Peyer's patch (tissue), 4 donors: ENCODE measurements around the gene RXRA. TPM values are rescaled to one million over a fixed set of nuclear protein-coding genes. Genes with fewer than 3 reads are reported as not detected.

Experiments
- DNase-seq, 3 donors: peaks; one replicate each; pipeline ENCODE4 v3.0.0-alpha.2; 2017 to 2019
- H3K27ac ChIP-seq, 4 donors: fragments of 200-600 bp; sonication (generic); one replicate each; pipeline ENCODE4 v1.5.1; 2016 to 2019
- H3K27me3 ChIP-seq, 2 donors: fragments of 200-600 bp; sonication (generic); one replicate each; pipeline ENCODE4 v1.5.1; 2019
- H3K36me3 ChIP-seq, 3 donors: fragments of 200-600 bp; sonication (generic); one replicate each; pipeline ENCODE4 v1.5.1; 2016 to 2019
- H3K4me1 ChIP-seq, 4 donors: fragments of 200-600 bp; sonication (generic); one replicate each; pipeline ENCODE4 v1.5.1; 2016 to 2019
- H3K4me3 ChIP-seq, 4 donors: fragments of 200-600 bp; sonication (generic); 1 replicate in 3 of 4; 2 replicates in 1 of 4; pipeline ENCODE4 v1.5.1; 2016 to 2019; ENCODE audit warnings: mild to moderate bottlenecking in 1 of 4
- H3K9me3 ChIP-seq, 4 donors: fragments of 200-600 bp; sonication (generic); one replicate each; pipeline ENCODE4 v1.5.1; 2016 to 2019; ENCODE audit warnings: mild to moderate bottlenecking in 1 of 4
- POLR2A ChIP-seq, 2 donors: fragments of 450-650 bp; IDR thresholded peaks; one replicate each; pipeline ENCODE4 v1.5.1; 2017; ENCODE audit warnings: antibody characterized with exemption in 2 of 2, mild to moderate bottlenecking in 2 of 2, moderate library complexity in 2 of 2
- total RNA-seq, 4 donors: library from RNA; depleted of rRNA; stranded (reverse); fragments of >200 nt; gene quantifications; one replicate each; pipeline ENCODE4 v1.1.0, GENCODE V29; 2016
- TF ChIP-seq, protein P1 (sequence below), 6 experiments: fragments of 450-650 bp in 4 of 6; fragments of 200-600 bp in 2 of 6; sonication (generic) in 1 of 6; IDR thresholded peaks; one replicate each; pipeline ENCODE4 v1.5.1; 2017 to 2019; ENCODE audit warnings: antibody characterized with exemption in 6 of 6, mild to moderate bottlenecking in 3 of 6, moderate library complexity in 1 of 6

The RXRA gene
- total RNA-seq, 4 donors from 2014 or later, result 54.5 to 83.6 (median 65.4) TPM

DNA sequence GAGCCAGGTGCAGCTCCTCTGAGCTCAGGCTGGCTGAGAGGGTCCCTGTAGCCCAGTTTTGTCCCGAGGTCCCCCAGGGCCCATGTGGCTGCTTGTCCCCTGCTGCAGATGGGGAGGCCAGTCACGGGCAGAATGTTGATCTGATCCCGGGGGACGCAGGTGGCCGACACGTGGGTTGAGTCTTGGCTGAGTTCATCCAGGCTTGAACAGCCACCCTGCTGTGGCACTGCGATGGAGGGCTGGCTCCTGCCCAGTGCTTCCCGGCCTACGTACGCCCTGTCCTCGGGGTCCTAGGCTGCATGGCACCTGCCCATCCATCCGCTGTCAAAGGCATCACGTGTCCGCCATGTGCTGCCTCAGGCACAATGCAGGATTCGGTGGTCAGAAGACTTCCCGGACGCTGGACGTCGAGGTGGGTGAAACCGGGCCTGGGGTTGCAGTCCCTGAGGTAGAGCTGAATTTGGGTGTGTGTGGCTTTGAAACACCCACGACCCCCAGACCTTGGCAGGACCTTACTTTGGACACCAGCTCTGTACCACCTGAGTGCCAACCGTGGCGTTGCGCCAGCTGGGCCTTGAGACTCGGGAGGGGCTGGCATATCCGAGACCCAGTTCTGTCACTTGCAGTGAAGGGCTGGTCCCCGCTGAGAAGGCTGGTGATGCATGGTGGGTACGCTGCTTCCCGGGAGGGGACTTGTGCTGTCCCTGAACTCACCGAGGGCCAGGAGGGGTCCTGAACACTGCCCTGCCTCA is 22.3 kb downstream of the RXRA start:
- Histone ChIP-seq H3K27me3 (no peaks in the 10 kb centered on the region), H3K4me3 (no peak overlapping the region), H3K36me3 (no peaks in the 10 kb centered on the region), H3K9me3 (no peaks in the 10 kb centered on the region), H3K27ac (no peak overlapping the region), H3K4me1 (peaks cover 0 to 95% (median 0%) of the 10 kb centered on the region in 4 donors)
- no peak for DNase-seq
- TF ChIP-seq, protein P1, sequence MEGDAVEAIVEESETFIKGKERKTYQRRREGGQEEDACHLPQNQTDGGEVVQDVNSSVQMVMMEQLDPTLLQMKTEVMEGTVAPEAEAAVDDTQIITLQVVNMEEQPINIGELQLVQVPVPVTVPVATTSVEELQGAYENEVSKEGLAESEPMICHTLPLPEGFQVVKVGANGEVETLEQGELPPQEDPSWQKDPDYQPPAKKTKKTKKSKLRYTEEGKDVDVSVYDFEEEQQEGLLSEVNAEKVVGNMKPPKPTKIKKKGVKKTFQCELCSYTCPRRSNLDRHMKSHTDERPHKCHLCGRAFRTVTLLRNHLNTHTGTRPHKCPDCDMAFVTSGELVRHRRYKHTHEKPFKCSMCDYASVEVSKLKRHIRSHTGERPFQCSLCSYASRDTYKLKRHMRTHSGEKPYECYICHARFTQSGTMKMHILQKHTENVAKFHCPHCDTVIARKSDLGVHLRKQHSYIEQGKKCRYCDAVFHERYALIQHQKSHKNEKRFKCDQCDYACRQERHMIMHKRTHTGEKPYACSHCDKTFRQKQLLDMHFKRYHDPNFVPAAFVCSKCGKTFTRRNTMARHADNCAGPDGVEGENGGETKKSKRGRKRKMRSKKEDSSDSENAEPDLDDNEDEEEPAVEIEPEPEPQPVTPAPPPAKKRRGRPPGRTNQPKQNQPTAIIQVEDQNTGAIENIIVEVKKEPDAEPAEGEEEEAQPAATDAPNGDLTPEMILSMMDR (IDR thresholded peaks at IDR 0.05), result no peak
- TF ChIP-seq POLR2A (IDR thresholded peaks at IDR 0.05), result no peak

DNA sequence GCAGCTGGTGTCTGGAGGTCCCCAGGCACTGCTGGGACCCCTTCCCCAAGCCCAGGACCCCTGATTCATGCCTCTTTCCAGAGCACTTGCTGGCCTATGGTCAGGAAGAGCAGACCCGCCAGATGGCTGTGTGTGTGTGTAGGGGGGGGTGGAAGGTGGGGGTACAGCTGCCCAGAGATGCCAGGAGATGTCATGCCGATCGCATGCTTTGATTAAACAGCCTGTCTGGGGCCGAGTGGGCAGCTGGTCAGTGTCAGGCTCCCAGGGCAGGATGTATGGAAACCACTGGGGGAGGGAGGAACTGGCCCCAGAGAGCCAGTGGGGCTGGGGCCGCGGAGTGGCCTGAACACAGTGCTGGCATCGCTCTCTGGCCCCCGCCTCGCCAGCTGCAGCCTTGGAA is 23.7 kb downstream of the RXRA start:
- Histone ChIP-seq H3K36me3 (no peaks in the 10 kb centered on the region), H3K9me3 (no peaks in the 10 kb centered on the region), H3K27me3 (no peaks in the 10 kb centered on the region), H3K4me3 (no peak overlapping the region), H3K4me1 (peaks cover 0 to 95% (median 0%) of the 10 kb centered on the region in 4 donors), H3K27ac (no peak overlapping the region)
- TF ChIP-seq, protein P1 (IDR thresholded peaks at IDR 0.05), result no peak
- TF ChIP-seq POLR2A (IDR thresholded peaks at IDR 0.05), result no peak
- no peak for DNase-seq

DNA sequence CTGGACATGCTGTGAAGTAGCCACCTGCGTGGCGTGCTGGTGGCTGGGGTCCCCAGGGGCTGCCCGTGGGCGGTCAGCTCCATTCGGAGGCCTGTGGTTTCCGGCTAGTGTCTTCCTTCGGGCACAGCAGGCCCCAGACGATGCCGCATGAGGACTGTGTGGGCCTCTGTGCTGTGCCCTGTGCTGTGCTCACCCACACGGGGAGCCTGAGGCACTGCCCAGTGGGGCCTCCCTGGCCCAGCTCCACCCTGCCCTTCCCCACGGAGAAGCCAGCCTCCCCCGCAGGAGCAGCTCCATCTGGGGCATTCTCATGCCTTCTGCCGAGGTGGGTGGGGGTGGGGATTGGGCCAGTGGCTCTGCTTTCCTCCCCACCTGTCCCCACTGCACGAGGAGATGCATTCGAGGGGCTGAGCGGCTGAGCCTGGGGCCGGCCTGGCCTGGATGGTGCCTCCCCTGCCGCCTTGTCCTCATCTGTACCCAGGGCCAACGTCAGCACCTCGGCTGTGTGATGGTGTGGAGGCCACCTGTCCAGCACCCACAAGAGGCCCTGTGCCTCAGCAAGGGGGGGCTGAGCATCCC is 24.2 kb downstream of the RXRA start:
- H3K27ac ChIP-seq, result no peak overlapping the region
- no peaks in the 10 kb centered on the region for H3K9me3 ChIP-seq
- peaks cover 0 to 95% (median 1%) of the 10 kb centered on the region in 4 donors for H3K4me1 ChIP-seq
- H3K36me3 ChIP-seq, result no peaks in the 10 kb centered on the region
- no peak for TF ChIP-seq POLR2A (IDR thresholded peaks at IDR 0.05)
- TF ChIP-seq, protein P1 (IDR thresholded peaks at IDR 0.05), result no peak
- no peak overlapping the region for H3K4me3 ChIP-seq
- no peaks in the 10 kb centered on the region for H3K27me3 ChIP-seq
- no peak for DNase-seq

DNA sequence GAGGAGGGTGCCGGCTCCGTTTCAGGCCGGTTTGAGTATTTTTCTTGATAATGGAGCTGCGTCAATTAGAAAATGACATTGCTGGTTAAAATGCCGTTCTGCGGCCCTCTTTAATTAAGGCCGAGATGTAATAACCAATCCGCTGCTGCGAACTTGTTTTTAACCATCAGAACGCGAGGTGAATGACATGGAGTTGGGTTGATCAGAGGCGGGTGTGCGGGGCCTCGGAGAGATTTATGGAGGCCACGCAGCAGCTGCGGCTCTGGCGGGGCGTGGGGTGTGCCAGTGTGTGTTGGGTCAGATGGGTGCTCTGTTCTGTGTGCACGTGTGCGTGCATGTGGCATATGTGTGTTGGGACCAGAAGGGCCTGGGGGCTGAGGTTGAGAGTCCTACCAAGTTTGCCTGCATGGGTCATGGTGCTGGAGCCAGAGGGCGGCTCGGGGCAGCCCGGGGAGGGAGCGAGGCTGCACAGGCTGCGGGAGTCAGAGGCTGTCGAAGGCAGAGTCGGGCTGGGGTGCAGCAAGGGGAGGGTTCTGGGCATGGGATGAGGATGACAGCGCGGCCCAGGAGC is 25.4 kb downstream of the RXRA start:
- no peaks in the 10 kb centered on the region for H3K9me3 ChIP-seq
- H3K36me3 ChIP-seq, result no peaks in the 10 kb centered on the region
- H3K4me3 ChIP-seq, result no peak overlapping the region
- no peaks in the 10 kb centered on the region for H3K27me3 ChIP-seq
- DNase-seq, result no peak
- TF ChIP-seq, protein P1 (IDR thresholded peaks at IDR 0.05), result no peak
- TF ChIP-seq POLR2A (IDR thresholded peaks at IDR 0.05), result no peak
- H3K4me1 ChIP-seq, result peaks cover 0 to 95% (median 4%) of the 10 kb centered on the region in 4 donors
- no peak overlapping the region for H3K27ac ChIP-seq

DNA sequence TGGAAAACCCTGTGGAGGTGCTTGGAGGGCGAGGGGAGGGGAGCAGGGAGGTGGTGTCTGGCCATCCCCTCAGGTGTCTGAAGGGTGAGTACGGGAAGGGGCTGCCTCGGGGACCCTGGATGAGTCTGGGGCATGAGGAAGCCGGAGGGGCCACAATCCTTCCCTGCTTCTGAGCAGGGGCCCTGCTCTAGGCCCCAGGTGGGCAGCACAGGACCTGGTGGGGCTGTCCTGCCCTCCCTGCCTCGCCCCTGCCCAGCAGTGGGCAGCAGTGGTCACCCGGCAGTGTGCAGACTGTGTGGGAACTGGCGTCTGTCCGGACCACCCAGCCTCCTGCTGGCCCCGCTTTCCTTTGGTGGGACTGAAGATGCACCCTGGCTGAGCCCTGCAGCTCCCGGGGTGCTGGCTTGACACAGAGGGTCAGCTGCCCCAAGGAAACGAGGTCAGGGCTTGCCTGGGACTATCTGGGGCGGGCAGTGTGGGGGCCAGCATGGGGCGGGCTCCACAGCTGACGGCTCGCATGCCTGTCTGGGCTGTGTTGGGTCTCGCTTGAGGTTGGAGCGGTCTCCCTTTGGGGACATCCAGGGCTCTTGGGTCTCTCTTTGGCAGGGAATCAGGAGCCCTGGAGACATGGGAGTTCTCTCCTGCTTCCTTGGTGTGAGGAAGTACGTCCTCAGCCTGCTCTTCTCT is 26.1 kb downstream of the RXRA start:
- DNase-seq, result no peak
- no peak for TF ChIP-seq POLR2A (IDR thresholded peaks at IDR 0.05)
- TF ChIP-seq, protein P1 (IDR thresholded peaks at IDR 0.05), result no peak
- Histone ChIP-seq H3K4me1 (peaks cover 0 to 95% (median 4%) of the 10 kb centered on the region in 4 donors), H3K36me3 (no peaks in the 10 kb centered on the region), H3K4me3 (no peak overlapping the region), H3K27me3 (no peaks in the 10 kb centered on the region), H3K9me3 (no peaks in the 10 kb centered on the region), H3K27ac (no peak overlapping the region)
